Lung (tissue), 12 donors: ENCODE data around the gene CAMK1D. TPM values are rescaled to one million over a fixed set of nuclear protein-coding genes. Genes with fewer than 3 reads are reported as not detected.

Source experiments
- ATAC-seq: fragments of 200-7000 bp; cut with Tn5 transposase; one replicate; pipeline ENCODE4 v1.9.1; 2020; ENCODE audit warnings: moderate number of reproducible peaks; ENCODE audit not compliant: insufficient read depth, low FRiP score
- DNase-seq, 3 donors: peaks; one replicate each; pipeline ENCODE4 v3.0.0-alpha.2; 2013 to 2017
- H3K27ac ChIP-seq, 2 donors: one replicate each; pipeline ENCODE4 v1.5.1; 2013; ENCODE audit warnings: mild to moderate bottlenecking in 2 of 2, moderate library complexity in 2 of 2, control low read depth in 1 of 2, inconsistent platforms in 1 of 2, low read depth in 1 of 2, low read length in 1 of 2
- H3K27me3 ChIP-seq, 3 donors: one replicate each; pipeline ENCODE4 v1.5.1; 2013; ENCODE audit warnings: low read length in 2 of 3; ENCODE audit not compliant: control insufficient read depth in 3 of 3, insufficient read depth in 3 of 3
- H3K36me3 ChIP-seq, 4 donors: one replicate each; pipeline ENCODE4 v1.5.1; 2013; ENCODE audit warnings: low read length in 4 of 4, mild to moderate bottlenecking in 1 of 4, moderate library complexity in 1 of 4; ENCODE audit not compliant: control insufficient read depth in 4 of 4, insufficient read depth in 4 of 4
- H3K4me1 ChIP-seq, 5 donors: one replicate each; pipeline ENCODE4 v1.5.1; 2013; ENCODE audit warnings: low read length in 5 of 5, mild to moderate bottlenecking in 2 of 5, moderate library complexity in 1 of 5; ENCODE audit not compliant: control insufficient read depth in 5 of 5, insufficient read depth in 5 of 5
- H3K4me3 ChIP-seq: one replicate; pipeline ENCODE4 v1.5.1; 2013; ENCODE audit warnings: mild to moderate bottlenecking, control low read depth, moderate library complexity
- H3K9ac ChIP-seq, 2 donors: one replicate each; pipeline ENCODE4 v1.5.1; 2013; ENCODE audit warnings: low read length in 2 of 2, control low read depth in 1 of 2; ENCODE audit not compliant: insufficient read depth in 1 of 2
- H3K9me3 ChIP-seq, 4 donors: one replicate each; pipeline ENCODE4 v1.5.1; 2013; ENCODE audit warnings: low read length in 3 of 4, mild to moderate bottlenecking in 1 of 4, moderate library complexity in 1 of 4; ENCODE audit not compliant: control insufficient read depth in 4 of 4, insufficient read depth in 3 of 4
- CTCF ChIP-seq: IDR thresholded peaks from 2 replicates; pipeline ENCODE4 v1.5.1; 2012; ENCODE audit warnings: mild to moderate bottlenecking; ENCODE audit errors: control extremely low read depth, extremely low read depth
- WGBS, 2 donors: extraction: QIAGEN DNeasy Blood & Tissue Kit; methylation state at CpG; one replicate each; pipeline ENCODE4 v1.1.7; 2013; 5-methylcytosine and 5-hydroxymethylcytosine counted together
- polyA plus RNA-seq, 2 donors: library from polyadenylated mRNA; stranded (reverse); fragments of 200-250 nt; gene quantifications; one replicate each; pipeline ENCODE4 v1.2.1, GENCODE V29; 2013
- total RNA-seq, 2 donors: library from RNA; depleted of rRNA in 1 of 2; stranded (reverse); fragments of >200 nt in 1 of 2; gene quantifications; one replicate each; pipeline ENCODE4 v1.2.1, GENCODE V29; 2014 to 2021
- donor health status: control.
- donor health status: control.
- donor health status: Bipolar disorder and iron deficiency.
- donor health status: healthy.
- donor health status: DM: yes; HTN: yes; CAD: no.

The CAMK1D gene
- total and polyA plus RNA-seq, 4 donors, result 3.2 to 37.4 (median 7.0) TPM

DNA sequence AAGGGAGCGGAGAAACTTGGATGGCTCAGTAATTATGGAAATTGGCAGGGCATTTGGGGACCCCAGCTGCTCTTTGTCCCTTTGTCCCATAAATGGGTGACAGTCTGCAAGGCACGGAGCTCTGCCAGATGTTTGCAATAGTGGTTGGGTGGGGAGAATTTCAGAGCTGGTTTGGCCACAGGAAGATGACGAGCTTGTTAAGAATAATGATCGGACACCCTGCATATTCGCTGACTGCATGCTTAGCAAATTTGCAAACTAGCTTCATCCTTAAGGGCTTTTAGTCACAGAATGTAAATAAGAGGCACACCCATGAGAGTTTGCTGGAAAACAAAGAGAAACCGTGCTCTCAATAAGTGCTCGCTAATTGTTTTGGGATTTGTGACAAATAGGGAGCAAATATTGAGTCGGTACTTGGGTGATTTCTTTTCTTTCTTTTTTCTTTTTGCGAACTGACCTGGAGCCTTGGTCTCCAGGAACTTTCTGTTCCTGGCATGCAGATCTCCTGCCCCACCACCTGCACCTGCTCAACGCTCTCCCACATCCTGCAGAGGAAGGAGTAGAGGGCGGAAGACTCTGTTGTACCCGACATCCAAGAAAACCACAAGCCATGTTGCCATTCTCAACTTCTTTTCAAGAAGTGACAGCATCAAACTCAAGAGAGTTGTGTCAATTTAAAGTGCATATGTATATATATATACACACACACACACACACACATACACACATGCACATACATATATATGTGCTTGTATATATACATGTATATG lies 238.9 kb downstream of the CAMK1D start:
- peak in 1 of 3 donors; percentile 23 for DNase-seq
- H3K27ac ChIP-seq, result no peak overlapping the region
- H3K9ac ChIP-seq, result no peak overlapping the region
- H3K9me3 ChIP-seq, result peaks cover 0 to 3% (median 0%) of the 10 kb centered on the region in 4 donors
- 30 to 47% methylated on average over 12 of the region's 12 CpGs for WGBS, 2 donors
- H3K4me3 ChIP-seq, result no peak overlapping the region
- no peak for ATAC-seq
- H3K36me3 ChIP-seq, result no peaks in the 10 kb centered on the region
- peaks cover 0 to 11% (median 0%) of the 10 kb centered on the region in 5 donors for H3K4me1 ChIP-seq
- H3K27me3 ChIP-seq, result peaks cover 0 to 14% (median 0%) of the 10 kb centered on the region in 3 donors
- TF ChIP-seq CTCF, result no peak

DNA sequence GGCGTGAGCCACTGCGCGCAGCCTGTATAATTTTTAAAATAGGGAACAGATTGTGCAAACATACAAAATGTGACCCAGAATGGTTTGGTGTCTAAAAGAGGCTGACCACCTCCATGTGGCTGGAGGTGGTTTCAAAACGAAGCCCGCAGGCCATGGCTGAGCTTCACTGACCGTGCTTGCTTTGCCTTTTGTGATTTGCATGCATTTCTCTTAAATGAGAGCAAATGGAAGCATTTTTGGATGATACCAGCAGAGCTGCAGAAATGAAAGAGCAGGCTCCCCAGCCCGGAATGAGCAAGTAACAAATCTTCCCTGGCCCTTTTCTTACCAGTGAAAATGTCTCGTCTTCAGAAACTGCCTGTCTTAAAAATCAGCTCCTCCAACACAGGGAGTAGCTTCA lies 239.9 kb downstream of the CAMK1D start:
- peaks cover 0 to 14% (median 0%) of the 10 kb centered on the region in 3 donors for H3K27me3 ChIP-seq
- no peak for ATAC-seq
- no peaks in the 10 kb centered on the region for H3K36me3 ChIP-seq
- peaks cover 0 to 11% (median under 1%) of the 10 kb centered on the region in 5 donors for H3K4me1 ChIP-seq
- TF ChIP-seq CTCF, result no peak
- no peak overlapping the region for H3K9ac ChIP-seq
- H3K9me3 ChIP-seq, result peaks cover 0 to 2% (median 0%) of the 10 kb centered on the region in 4 donors
- 83 to 89% methylated on average over 8 of the region's 8 CpGs for WGBS, 2 donors
- no peak for DNase-seq
- no peak overlapping the region for H3K27ac ChIP-seq
- no peak overlapping the region for H3K4me3 ChIP-seq

DNA sequence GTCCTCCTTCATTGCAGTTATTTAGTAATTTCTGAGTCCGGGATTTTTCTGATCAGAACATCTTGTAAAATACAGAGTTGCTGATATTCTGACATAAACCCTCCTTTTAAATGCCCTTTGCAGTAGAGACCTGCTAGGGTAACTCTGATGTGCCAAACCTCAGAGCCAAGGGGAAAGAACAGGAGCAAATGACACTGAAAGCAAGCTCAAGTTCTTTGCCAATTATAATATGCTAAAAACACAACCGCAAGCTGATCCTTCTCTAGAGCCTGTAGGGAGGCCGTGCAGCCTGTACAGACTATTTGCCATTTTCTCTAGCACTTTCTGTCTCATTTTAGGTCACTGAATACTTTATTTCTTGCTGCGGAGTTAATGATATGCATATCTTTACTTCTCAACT lies 240.4 kb downstream of the CAMK1D start:
- no peak overlapping the region for H3K27ac ChIP-seq
- DNase-seq, result no peak
- no peak overlapping the region for H3K4me3 ChIP-seq
- TF ChIP-seq CTCF, result no peak
- peaks cover 0 to 14% (median 0%) of the 10 kb centered on the region in 3 donors for H3K27me3 ChIP-seq
- 92 to 95% methylated on average over 4 of the region's 4 CpGs for WGBS, 2 donors
- H3K9ac ChIP-seq, result no peak overlapping the region
- no peaks in the 10 kb centered on the region for H3K9me3 ChIP-seq
- H3K4me1 ChIP-seq, result peaks cover 0 to 11% (median 1%) of the 10 kb centered on the region in 5 donors
- ATAC-seq, result no peak
- H3K36me3 ChIP-seq, result no peaks in the 10 kb centered on the region
